Measurements from ENCODE around the gene SLC34A2. TPM values are rescaled to one million over a fixed set of nuclear protein-coding genes. Genes with fewer than 3 reads are reported as not detected.
A peak's percentile ranks its signal among the peaks of the same experiment; 100 is the strongest.

Gene SLC34A2
- total RNA-seq, 1 experiment from 2014 or later: 1.7 TPM

DNA sequence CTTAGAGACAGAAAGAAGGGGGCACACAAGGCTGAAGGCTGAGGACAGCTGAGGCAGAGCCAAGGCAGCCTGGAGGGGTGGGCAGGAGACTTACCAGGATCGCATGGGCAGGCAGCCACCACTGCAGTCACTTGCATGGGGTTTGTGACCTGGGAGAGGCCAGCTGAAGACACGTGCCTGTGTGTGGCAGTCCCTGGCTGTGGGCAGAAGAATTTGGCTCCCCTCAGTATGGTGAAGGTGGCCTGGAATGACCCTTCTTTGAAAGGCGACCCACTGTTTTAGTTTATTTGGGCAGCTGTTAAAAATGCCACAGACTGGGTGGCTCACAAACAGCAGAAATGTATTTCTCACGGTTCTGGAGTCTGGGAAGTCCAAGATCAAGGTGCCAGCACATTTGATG is 22.1 kb upstream of the SLC34A2 start:
- TF ChIP-seq, protein P1, sequence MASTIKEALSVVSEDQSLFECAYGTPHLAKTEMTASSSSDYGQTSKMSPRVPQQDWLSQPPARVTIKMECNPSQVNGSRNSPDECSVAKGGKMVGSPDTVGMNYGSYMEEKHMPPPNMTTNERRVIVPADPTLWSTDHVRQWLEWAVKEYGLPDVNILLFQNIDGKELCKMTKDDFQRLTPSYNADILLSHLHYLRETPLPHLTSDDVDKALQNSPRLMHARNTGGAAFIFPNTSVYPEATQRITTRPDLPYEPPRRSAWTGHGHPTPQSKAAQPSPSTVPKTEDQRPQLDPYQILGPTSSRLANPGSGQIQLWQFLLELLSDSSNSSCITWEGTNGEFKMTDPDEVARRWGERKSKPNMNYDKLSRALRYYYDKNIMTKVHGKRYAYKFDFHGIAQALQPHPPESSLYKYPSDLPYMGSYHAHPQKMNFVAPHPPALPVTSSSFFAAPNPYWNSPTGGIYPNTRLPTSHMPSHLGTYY (CRISPR knock-in tag; IDR thresholded peaks at IDR 0.05): no peak
- no peak for TF ChIP-seq SP1 (CRISPR knock-in tag; conservative IDR thresholded peaks at IDR 0.05)
- TF ChIP-seq GTF2I (CRISPR knock-in tag; conservative IDR thresholded peaks at IDR 0.05): no peak
- TF ChIP-seq TEAD4 (CRISPR knock-in tag; IDR thresholded peaks at IDR 0.05): no peak
- TF ChIP-seq JAZF1 (CRISPR knock-in tag; IDR thresholded peaks at IDR 0.05): no peak
- ATAC-seq (no peak), DNase-seq (ENCODE audit: low spot score) (no peak)
- Mint-ChIP-seq H3K4me3 (no peak overlapping the region), H3K4me1 (no peaks in the 10 kb centered on the region), H3K36me3 (no peaks in the 10 kb centered on the region), H3K27me3 (ENCODE audit: low read depth) (peaks cover 2% of the 10 kb centered on the region; the same call in 1 of the 2 replicates), H3K9me3 (peaks cover 6% of the 10 kb centered on the region), H3K27ac (no peak overlapping the region)
- ChIA-PET CTCF (no interaction called here), POLR2A (no interaction called here)

GRCh38 chr4:25635501-25635900 is 20.1 kb upstream of the SLC34A2 start:
- H3K9me3 Mint-ChIP-seq: peaks cover 6% of the 10 kb centered on the region
- peaks cover 2% of the 10 kb centered on the region; the same call in 1 of the 2 replicates for H3K27me3 Mint-ChIP-seq (ENCODE audit: low read depth)
- no peaks in the 10 kb centered on the region for H3K36me3 Mint-ChIP-seq
- ChIA-PET CTCF (no interaction called here), POLR2A (no interaction called here)
- no peak overlapping the region for H3K4me3 Mint-ChIP-seq
- TF ChIP-seq ESRRA (CRISPR knock-in tag; IDR thresholded peaks at IDR 0.05; ENCODE audit: borderline replicate concordance) (no peak), HMGA2 (CRISPR knock-in tag; IDR thresholded peaks at IDR 0.05) (0 out of 2 replicates have a peak, but pooled peaks have one; percentile 88)
- DNase-seq (ENCODE audit: low spot score) (no peak), ATAC-seq (no peak)
- H3K27ac Mint-ChIP-seq: no peak overlapping the region
- H3K4me1 Mint-ChIP-seq: no peaks in the 10 kb centered on the region

DNA sequence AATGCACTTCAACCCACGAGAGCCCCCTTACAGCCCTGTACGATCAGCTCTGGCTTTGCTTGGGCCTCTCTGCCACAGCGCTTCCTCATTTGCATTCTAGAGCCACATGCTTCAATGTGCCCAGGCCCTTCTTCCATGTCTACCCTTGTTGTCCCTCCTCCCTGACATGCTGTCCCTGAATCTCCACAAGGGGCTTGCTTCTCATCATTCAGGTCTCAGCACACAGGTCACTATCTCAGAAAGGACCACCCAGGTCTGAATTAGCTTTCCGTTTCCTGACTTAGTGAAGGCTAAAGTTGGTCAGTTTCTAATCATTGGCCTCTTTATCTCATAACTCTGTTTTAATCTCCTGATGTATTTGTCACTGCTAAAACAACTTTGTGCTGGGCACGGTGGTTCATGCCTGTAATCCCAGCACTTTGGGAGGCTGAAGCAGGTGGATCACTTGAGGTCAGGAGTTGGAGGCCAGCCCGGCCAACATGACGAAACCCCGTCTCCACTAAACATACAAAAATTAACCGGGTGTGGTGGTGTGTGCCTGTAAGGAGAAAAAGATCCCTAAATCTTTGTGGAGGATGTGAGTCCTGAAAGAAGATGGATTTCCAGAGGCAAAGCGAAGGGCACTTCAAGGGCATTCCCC is 17.9 kb upstream of the SLC34A2 start:
- Mint-ChIP-seq H3K27me3 (ENCODE audit: low read depth) (peaks cover 2% of the 10 kb centered on the region; the same call in 1 of the 2 replicates), H3K4me3 (no peak overlapping the region), H3K36me3 (no peaks in the 10 kb centered on the region), H3K9me3 (peaks cover 6% of the 10 kb centered on the region), H3K4me1 (no peaks in the 10 kb centered on the region), H3K27ac (no peak overlapping the region)
- no peak for DNase-seq (ENCODE audit: low spot score)
- no peak for ATAC-seq
- ChIA-PET POLR2A (no interaction called here), CTCF (no interaction called here)
- TF ChIP-seq KAT7 (CRISPR knock-in tag; IDR thresholded peaks at IDR 0.05; ENCODE audit: borderline replicate concordance) (no peak), USF1 (CRISPR knock-in tag; IDR thresholded peaks at IDR 0.05) (no peak), ZNF671 (CRISPR knock-in tag; IDR thresholded peaks at IDR 0.05) (no peak), ATF2 (CRISPR knock-in tag; IDR thresholded peaks at IDR 0.05; ENCODE audit: borderline replicate concordance, low read depth) (no peak), CTCF (IDR thresholded peaks at IDR 0.05) (no peak), PRDM15 (CRISPR knock-in tag; IDR thresholded peaks at IDR 0.05) (no peak), NR1H2 (CRISPR knock-in tag; IDR thresholded peaks at IDR 0.05) (no peak), NR2C2 (CRISPR knock-in tag; IDR thresholded peaks at IDR 0.05) (no peak)
- TF ChIP-seq, protein P2, sequence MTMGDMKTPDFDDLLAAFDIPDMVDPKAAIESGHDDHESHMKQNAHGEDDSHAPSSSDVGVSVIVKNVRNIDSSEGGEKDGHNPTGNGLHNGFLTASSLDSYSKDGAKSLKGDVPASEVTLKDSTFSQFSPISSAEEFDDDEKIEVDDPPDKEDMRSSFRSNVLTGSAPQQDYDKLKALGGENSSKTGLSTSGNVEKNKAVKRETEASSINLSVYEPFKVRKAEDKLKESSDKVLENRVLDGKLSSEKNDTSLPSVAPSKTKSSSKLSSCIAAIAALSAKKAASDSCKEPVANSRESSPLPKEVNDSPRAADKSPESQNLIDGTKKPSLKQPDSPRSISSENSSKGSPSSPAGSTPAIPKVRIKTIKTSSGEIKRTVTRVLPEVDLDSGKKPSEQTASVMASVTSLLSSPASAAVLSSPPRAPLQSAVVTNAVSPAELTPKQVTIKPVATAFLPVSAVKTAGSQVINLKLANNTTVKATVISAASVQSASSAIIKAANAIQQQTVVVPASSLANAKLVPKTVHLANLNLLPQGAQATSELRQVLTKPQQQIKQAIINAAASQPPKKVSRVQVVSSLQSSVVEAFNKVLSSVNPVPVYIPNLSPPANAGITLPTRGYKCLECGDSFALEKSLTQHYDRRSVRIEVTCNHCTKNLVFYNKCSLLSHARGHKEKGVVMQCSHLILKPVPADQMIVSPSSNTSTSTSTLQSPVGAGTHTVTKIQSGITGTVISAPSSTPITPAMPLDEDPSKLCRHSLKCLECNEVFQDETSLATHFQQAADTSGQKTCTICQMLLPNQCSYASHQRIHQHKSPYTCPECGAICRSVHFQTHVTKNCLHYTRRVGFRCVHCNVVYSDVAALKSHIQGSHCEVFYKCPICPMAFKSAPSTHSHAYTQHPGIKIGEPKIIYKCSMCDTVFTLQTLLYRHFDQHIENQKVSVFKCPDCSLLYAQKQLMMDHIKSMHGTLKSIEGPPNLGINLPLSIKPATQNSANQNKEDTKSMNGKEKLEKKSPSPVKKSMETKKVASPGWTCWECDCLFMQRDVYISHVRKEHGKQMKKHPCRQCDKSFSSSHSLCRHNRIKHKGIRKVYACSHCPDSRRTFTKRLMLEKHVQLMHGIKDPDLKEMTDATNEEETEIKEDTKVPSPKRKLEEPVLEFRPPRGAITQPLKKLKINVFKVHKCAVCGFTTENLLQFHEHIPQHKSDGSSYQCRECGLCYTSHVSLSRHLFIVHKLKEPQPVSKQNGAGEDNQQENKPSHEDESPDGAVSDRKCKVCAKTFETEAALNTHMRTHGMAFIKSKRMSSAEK (CRISPR knock-in tag; IDR thresholded peaks at IDR 0.05; ENCODE audit: borderline replicate concordance): no peak

Measured in WTC11 (cell line).